Measurements from ENCODE around the gene CALCOCO2. TPM values are rescaled to one million over a fixed set of nuclear protein-coding genes. Genes with fewer than 3 reads are reported as not detected.

The CALCOCO2 gene
- total RNA-seq, 1 donor from 2014 or later, result 30.3 TPM

- no peak overlapping the region for H3K4me3 ChIP-seq (ENCODE audit: low read depth, low read length)
- FAIRE-seq (no peak), DNase-seq (ENCODE audit: low read depth) (no peak)
- no peak for TF ChIP-seq CTCF (IDR thresholded peaks at IDR 0.05; ENCODE audit: insufficient read depth, low read length, severe bottlenecking)
- H3K27me3 ChIP-seq (ENCODE audit: control insufficient read depth, insufficient read depth, low read length), result peaks cover 9% of the 10 kb centered on the region
- H3K36me3 ChIP-seq (ENCODE audit: control insufficient read depth, insufficient read depth, low read length), result no peaks in the 10 kb centered on the region
These were observed 18.8 kb upstream of the CALCOCO2 start for GRCh38 chr17:48812001-48812400.

- FAIRE-seq (no peak), DNase-seq (ENCODE audit: low read depth) (no peak)
- Histone ChIP-seq H3K36me3 (ENCODE audit: control insufficient read depth, insufficient read depth, low read length) (no peaks in the 10 kb centered on the region), H3K4me3 (ENCODE audit: low read depth, low read length) (no peak overlapping the region), H3K27me3 (ENCODE audit: control insufficient read depth, insufficient read depth, low read length) (peaks cover 12% of the 10 kb centered on the region)
- peak; percentile 72 for TF ChIP-seq CTCF (IDR thresholded peaks at IDR 0.05; ENCODE audit: insufficient read depth, low read length, severe bottlenecking)
These were observed 16.3 kb upstream of the CALCOCO2 start for GRCh38 chr17:48814504-48814903.

GRCh38 chr17:48815311-48815710 is 15.5 kb upstream of the CALCOCO2 start:
- Histone ChIP-seq H3K36me3 (ENCODE audit: control insufficient read depth, insufficient read depth, low read length) (no peaks in the 10 kb centered on the region), H3K4me3 (ENCODE audit: low read depth, low read length) (no peak overlapping the region), H3K27me3 (ENCODE audit: control insufficient read depth, insufficient read depth, low read length) (peaks cover 12% of the 10 kb centered on the region)
- TF ChIP-seq CTCF (IDR thresholded peaks at IDR 0.05; ENCODE audit: insufficient read depth, low read length, severe bottlenecking), result no peak
- FAIRE-seq, result no peak
- no peak for DNase-seq (ENCODE audit: low read depth)

DNA sequence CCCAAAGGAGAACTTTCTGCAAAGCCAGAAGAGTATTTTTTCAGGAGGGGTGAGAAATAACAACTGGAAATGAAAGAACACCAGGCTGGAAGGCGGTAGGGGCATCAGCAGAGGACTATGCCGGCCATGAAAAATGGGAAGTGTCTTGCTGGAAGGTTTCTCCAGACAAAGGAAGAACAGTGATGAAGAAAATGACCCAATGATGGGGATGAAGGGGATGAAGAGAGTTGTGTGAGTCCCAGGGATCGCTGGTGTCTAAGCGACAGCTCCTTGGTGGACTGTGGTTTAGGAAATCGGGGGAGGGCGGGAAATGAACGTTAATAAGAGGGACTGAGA is 14.4 kb upstream of the CALCOCO2 start:
- Histone ChIP-seq H3K4me3 (ENCODE audit: low read depth, low read length) (no peak overlapping the region), H3K27me3 (ENCODE audit: control insufficient read depth, insufficient read depth, low read length) (peaks cover 12% of the 10 kb centered on the region), H3K36me3 (ENCODE audit: control insufficient read depth, insufficient read depth, low read length) (no peaks in the 10 kb centered on the region)
- FAIRE-seq (no peak), DNase-seq (ENCODE audit: low read depth) (no peak)
- TF ChIP-seq CTCF (IDR thresholded peaks at IDR 0.05; ENCODE audit: insufficient read depth, low read length, severe bottlenecking), result no peak

- peak; percentile 13 for FAIRE-seq
- peak within 1 kb of the TSS; percentile 3 for H3K4me3 ChIP-seq (ENCODE audit: low read depth, low read length)
- no peaks in the 10 kb centered on the region for H3K36me3 ChIP-seq (ENCODE audit: control insufficient read depth, insufficient read depth, low read length)
- H3K27me3 ChIP-seq (ENCODE audit: control insufficient read depth, insufficient read depth, low read length), result peaks cover 12% of the 10 kb centered on the region
- no peak for TF ChIP-seq CTCF (IDR thresholded peaks at IDR 0.05; ENCODE audit: insufficient read depth, low read length, severe bottlenecking)
- peak; percentile 64 for DNase-seq (ENCODE audit: low read depth)
These were observed 13.9 kb upstream of the CALCOCO2 start, which contains the start of gene TTLL6 for GRCh38 chr17:48816774-48817590. TSS of gene TTLL6 (minus strand) at chr17:48817229. CDS start at chr17:48817072, 157 bp downstream.
